Measurements from ENCODE around the gene HTR1A. TPM values are rescaled to one million over a fixed set of nuclear protein-coding genes. Genes with fewer than 3 reads are reported as not detected.

The HTR1A gene
- total RNA-seq, 2 experiments from 2014 or later = not detected

DNA sequence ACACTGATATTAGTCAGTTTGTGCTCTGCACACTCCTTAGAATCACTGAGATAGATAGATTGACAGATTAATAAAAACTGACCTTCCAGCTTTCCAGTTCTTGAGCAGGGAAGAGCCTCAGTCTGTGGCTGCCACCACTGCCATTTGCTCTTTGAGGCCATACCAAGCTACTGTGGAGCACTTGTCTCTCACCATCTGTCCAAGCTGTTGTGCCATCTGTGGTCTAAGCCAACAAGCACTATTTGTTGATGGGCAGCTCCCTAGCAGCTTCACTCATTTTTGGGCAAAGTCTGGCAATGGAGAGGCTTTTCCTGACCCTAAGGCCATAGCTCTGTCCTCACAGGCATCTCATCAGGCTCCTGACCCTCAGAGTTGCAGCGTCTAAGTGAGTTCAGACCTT is 30.4 kb downstream of the HTR1A start:
- no peak overlapping the region for H3K4me3 ChIP-seq (ENCODE audit: low read length)
- ATAC-seq (ENCODE audit: poor library complexity) = no peak
- H3K4me1 ChIP-seq (ENCODE audit: insufficient read depth, low read length) = no peaks in the 10 kb centered on the region
- no peak overlapping the region for H3K27ac Mint-ChIP-seq
- no peaks in the 10 kb centered on the region for H3K27me3 ChIP-seq (ENCODE audit: control insufficient read depth in 1 of 2, insufficient read depth in 2 of 2, low read length in 2 of 2)
- H3K27me3 Mint-ChIP-seq = no peaks in the 10 kb centered on the region
- H3K36me3 ChIP-seq (ENCODE audit: insufficient read depth, low read length) = no peaks in the 10 kb centered on the region
- POLR2A ChIA-PET = no interaction called here
- no peaks in the 10 kb centered on the region for H3K9me3 ChIP-seq (ENCODE audit: control insufficient read depth in 1 of 2, insufficient read depth in 1 of 2, low read length in 2 of 2)
- intact Hi-C loops (cut with DNase I, micrococcal nuclease) = no loop called here
- H3K36me3 Mint-ChIP-seq (ENCODE audit: low read depth) = no peaks in the 10 kb centered on the region
- no peak overlapping the region for H3K4me3 Mint-ChIP-seq
- H3K9me3 Mint-ChIP-seq = peaks cover 7% of the 10 kb centered on the region
- CTCF ChIA-PET = no interaction called here
- no peak for TF ChIP-seq CTCF (IDR thresholded peaks at IDR 0.05)
- H3K4me1 Mint-ChIP-seq (ENCODE audit: low read depth) = no peaks in the 10 kb centered on the region
- no peak for DNase-seq
- H3K27ac ChIP-seq (ENCODE audit: low read depth in 1 of 2, low read length in 2 of 2) = no peak overlapping the region

DNA sequence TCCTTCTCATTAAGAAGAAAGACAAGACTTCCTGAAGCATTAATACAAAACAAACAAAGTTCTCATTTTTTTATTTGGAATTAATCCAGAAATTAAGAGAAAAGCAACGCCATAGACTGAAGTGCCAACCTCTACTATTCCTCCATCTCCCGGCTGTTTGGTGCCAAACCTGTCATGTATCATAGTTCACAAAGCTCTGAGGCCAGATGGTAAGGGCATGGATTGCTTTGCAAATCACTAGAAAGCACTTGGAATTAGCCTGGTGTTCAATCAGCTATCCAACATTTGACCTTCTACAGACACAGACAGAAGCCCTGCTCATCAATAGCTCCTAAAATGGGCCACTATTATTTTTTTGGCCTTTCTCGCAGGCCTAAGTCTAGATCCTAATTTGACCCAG is 33.8 kb downstream of the HTR1A start:
- Mint-ChIP-seq H3K27me3 (no peaks in the 10 kb centered on the region), H3K36me3 (ENCODE audit: low read depth) (no peaks in the 10 kb centered on the region), H3K27ac (no peak overlapping the region), H3K9me3 (peaks cover 2% of the 10 kb centered on the region), H3K4me1 (ENCODE audit: low read depth) (no peaks in the 10 kb centered on the region), H3K4me3 (no peak overlapping the region)
- no peak overlapping the region for H3K4me3 ChIP-seq (ENCODE audit: low read length)
- H3K9me3 ChIP-seq (ENCODE audit: control insufficient read depth in 1 of 2, insufficient read depth in 1 of 2, low read length in 2 of 2) = no peaks in the 10 kb centered on the region
- H3K4me1 ChIP-seq (ENCODE audit: insufficient read depth, low read length) = no peaks in the 10 kb centered on the region
- ATAC-seq (ENCODE audit: poor library complexity) = no peak
- H3K27ac ChIP-seq (ENCODE audit: low read depth in 1 of 2, low read length in 2 of 2) = no peak overlapping the region
- POLR2A ChIA-PET = no interaction called here
- intact Hi-C loops (cut with DNase I, micrococcal nuclease) = no loop called here
- no peaks in the 10 kb centered on the region for H3K27me3 ChIP-seq (ENCODE audit: control insufficient read depth in 1 of 2, insufficient read depth in 2 of 2, low read length in 2 of 2)
- H3K36me3 ChIP-seq (ENCODE audit: insufficient read depth, low read length) = no peaks in the 10 kb centered on the region
- CTCF ChIA-PET = no interaction called here
- no peak for DNase-seq
- no peak for TF ChIP-seq CTCF (IDR thresholded peaks at IDR 0.05)

- no peaks in the 10 kb centered on the region for H3K27me3 Mint-ChIP-seq
- TF ChIP-seq CTCF (IDR thresholded peaks at IDR 0.05) = no peak
- no peak for DNase-seq
- Histone ChIP-seq H3K9me3 (ENCODE audit: control insufficient read depth in 1 of 2, insufficient read depth in 1 of 2, low read length in 2 of 2) (no peaks in the 10 kb centered on the region), H3K27ac (ENCODE audit: low read depth in 1 of 2, low read length in 2 of 2) (no peak overlapping the region), H3K4me1 (ENCODE audit: insufficient read depth, low read length) (no peaks in the 10 kb centered on the region), H3K4me3 (ENCODE audit: low read length) (no peak overlapping the region), H3K36me3 (ENCODE audit: insufficient read depth, low read length) (no peaks in the 10 kb centered on the region), H3K27me3 (ENCODE audit: control insufficient read depth in 1 of 2, insufficient read depth in 2 of 2, low read length in 2 of 2) (no peaks in the 10 kb centered on the region)
- no peaks in the 10 kb centered on the region for H3K36me3 Mint-ChIP-seq (ENCODE audit: low read depth)
- no peak overlapping the region for H3K27ac Mint-ChIP-seq
- ChIA-PET POLR2A (no interaction called here), CTCF (no interaction called here)
- no peak overlapping the region for H3K4me3 Mint-ChIP-seq
- H3K9me3 Mint-ChIP-seq = peaks cover 7% of the 10 kb centered on the region
- ATAC-seq (ENCODE audit: poor library complexity) = no peak
- no peaks in the 10 kb centered on the region for H3K4me1 Mint-ChIP-seq (ENCODE audit: low read depth)
- intact Hi-C loops (cut with DNase I, micrococcal nuclease) = no loop called here
Observed at GRCh38 chr5:63923914-63924313, 38.3 kb downstream of the HTR1A start.
